HEK293 (cell line): ENCODE measurements around the gene ELL.

Experiments used
- SP3 ChIP-seq: fragments of 450-650 bp; formaldehyde crosslinking; IDR thresholded peaks from 2 replicates; pipeline ENCODE4 v1.5.1; 2016; ENCODE audit warnings: missing biosample characterization, missing genetic modification characterization
- YY1 ChIP-seq: fragments of 450-650 bp; formaldehyde crosslinking; IDR thresholded peaks from 2 replicates; pipeline ENCODE4 v1.5.1; 2018; ENCODE audit warnings: missing biosample characterization, missing genetic modification characterization
- ZBTB17 ChIP-seq: fragments of 450-650 bp; formaldehyde crosslinking; IDR thresholded peaks from 2 replicates; pipeline ENCODE4 v1.5.1; 2016; ENCODE audit warnings: missing biosample characterization, missing genetic modification characterization
- ZBTB6 ChIP-seq: fragments of 450-650 bp; formaldehyde crosslinking; IDR thresholded peaks from 2 replicates; pipeline ENCODE4 v1.5.1; 2017; ENCODE audit warnings: missing biosample characterization, missing genetic modification characterization
- ZNF324 ChIP-seq: fragments of 450-650 bp; formaldehyde crosslinking; IDR thresholded peaks from 2 replicates; pipeline ENCODE4 v1.5.1; 2016; ENCODE audit warnings: missing biosample characterization, missing genetic modification characterization
- ZNF335 ChIP-seq: fragments of 450-650 bp; formaldehyde crosslinking; conservative IDR thresholded peaks from 2 replicates; pipeline ENCODE4 v1.5.1; 2016; ENCODE audit warnings: missing biosample characterization, missing genetic modification characterization
- ZNF501 ChIP-seq: fragments of 450-650 bp; formaldehyde crosslinking; IDR thresholded peaks from 2 replicates; pipeline ENCODE4 v1.5.1; 2016; ENCODE audit warnings: missing biosample characterization, missing genetic modification characterization
- ZNF510 ChIP-seq: fragments of 450-650 bp; formaldehyde crosslinking; IDR thresholded peaks from 2 replicates; pipeline ENCODE4 v1.5.1; 2018; ENCODE audit warnings: mild to moderate bottlenecking, missing genetic modification characterization, missing biosample characterization; ENCODE audit not compliant: insufficient replicate concordance
- ZNF514 ChIP-seq: fragments of 450-650 bp; formaldehyde crosslinking; IDR thresholded peaks from 2 replicates; pipeline ENCODE4 v1.5.1; 2016; ENCODE audit warnings: missing biosample characterization, missing genetic modification characterization
- ZNF561 ChIP-seq: fragments of 450-650 bp; IDR thresholded peaks from 2 replicates; pipeline ENCODE4 v1.5.1; 2018; ENCODE audit warnings: missing biosample characterization, missing genetic modification characterization, borderline replicate concordance
- ZNF580 ChIP-seq: fragments of 450-650 bp; formaldehyde crosslinking; IDR thresholded peaks from 2 replicates; pipeline ENCODE4 v1.5.1; 2016; ENCODE audit warnings: missing biosample characterization, missing genetic modification characterization
- ZNF585B ChIP-seq: fragments of 450-650 bp; formaldehyde crosslinking; IDR thresholded peaks from 2 replicates; pipeline ENCODE4 v1.5.1; 2016; ENCODE audit warnings: missing biosample characterization, missing genetic modification characterization
- ZNF626 ChIP-seq: fragments of 450-650 bp; sonication (Bioruptor Pico); formaldehyde crosslinking; IDR thresholded peaks from 2 replicates; pipeline ENCODE4 v1.5.1; 2018; ENCODE audit warnings: missing biosample characterization, missing genetic modification characterization, inconsistent platforms
- ZNF629 ChIP-seq: fragments of 450-650 bp; formaldehyde crosslinking; IDR thresholded peaks from 2 replicates; pipeline ENCODE4 v1.5.1; 2017; ENCODE audit warnings: missing biosample characterization, missing genetic modification characterization
- ZNF792 ChIP-seq: fragments of 450-650 bp; formaldehyde crosslinking; IDR thresholded peaks from 2 replicates; pipeline ENCODE4 v1.5.1; 2016; ENCODE audit warnings: missing biosample characterization, missing genetic modification characterization
- TF ChIP-seq, protein P1 (sequence below): fragments of 450-650 bp; IDR thresholded peaks from 2 replicates; pipeline ENCODE4 v1.5.1; 2018; ENCODE audit warnings: missing biosample characterization, mild to moderate bottlenecking, missing genetic modification characterization
- TF ChIP-seq, protein P2 (sequence below): fragments of 450-650 bp; formaldehyde crosslinking; IDR thresholded peaks from 2 replicates; pipeline ENCODE4 v1.5.1; 2016; ENCODE audit warnings: missing biosample characterization, missing genetic modification characterization
- TF ChIP-seq, protein P3 (sequence below): fragments of 450-650 bp; formaldehyde crosslinking; IDR thresholded peaks from 2 replicates; pipeline ENCODE4 v1.5.1; 2017; ENCODE audit warnings: missing biosample characterization, missing genetic modification characterization
- TF ChIP-seq, protein P4 (sequence below): fragments of 450-650 bp; formaldehyde crosslinking; IDR thresholded peaks from 2 replicates; pipeline ENCODE4 v1.5.1; 2016; ENCODE audit warnings: missing biosample characterization, missing genetic modification characterization
- TF ChIP-seq, protein P5 (sequence below): fragments of 450-650 bp; formaldehyde crosslinking; conservative IDR thresholded peaks from 2 replicates; pipeline ENCODE4 v1.5.1; 2016; ENCODE audit warnings: low read depth, missing biosample characterization, missing genetic modification characterization

ELL gene

GRCh38 chr19:18543814-18544475 is 22.1 kb upstream of the ELL start (continued):
- TF ChIP-seq, protein P1, sequence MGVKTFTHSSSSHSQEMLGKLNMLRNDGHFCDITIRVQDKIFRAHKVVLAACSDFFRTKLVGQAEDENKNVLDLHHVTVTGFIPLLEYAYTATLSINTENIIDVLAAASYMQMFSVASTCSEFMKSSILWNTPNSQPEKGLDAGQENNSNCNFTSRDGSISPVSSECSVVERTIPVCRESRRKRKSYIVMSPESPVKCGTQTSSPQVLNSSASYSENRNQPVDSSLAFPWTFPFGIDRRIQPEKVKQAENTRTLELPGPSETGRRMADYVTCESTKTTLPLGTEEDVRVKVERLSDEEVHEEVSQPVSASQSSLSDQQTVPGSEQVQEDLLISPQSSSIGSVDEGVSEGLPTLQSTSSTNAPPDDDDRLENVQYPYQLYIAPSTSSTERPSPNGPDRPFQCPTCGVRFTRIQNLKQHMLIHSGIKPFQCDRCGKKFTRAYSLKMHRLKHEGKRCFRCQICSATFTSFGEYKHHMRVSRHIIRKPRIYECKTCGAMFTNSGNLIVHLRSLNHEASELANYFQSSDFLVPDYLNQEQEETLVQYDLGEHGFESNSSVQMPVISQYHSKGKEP (tag by site-specific recombination): no peak; the same call in 1 of the 2 replicates
- no peak for TF ChIP-seq ZNF324
- no peak for TF ChIP-seq ZNF561 (tag by site-specific recombination)
- no peak for TF ChIP-seq ZNF501 (tag by site-specific recombination)
- TF ChIP-seq ZNF626 (tag by site-specific recombination): no peak
- TF ChIP-seq ZNF580: 0 out of 2 replicates have a peak, but pooled peaks have one; percentile 35
- TF ChIP-seq ZBTB6 (tag by site-specific recombination): peak; percentile 95
- peak; percentile 47; the same call in 1 of the 2 replicates for TF ChIP-seq ZNF629 (tag by site-specific recombination)
- TF ChIP-seq ZNF510 (tag by site-specific recombination): no peak
- TF ChIP-seq ZNF335 (tag by site-specific recombination): peak; percentile 94
- TF ChIP-seq ZBTB17 (tag by site-specific recombination): peak; percentile 78
- no peak for TF ChIP-seq YY1 (tag by site-specific recombination)
- peak; percentile 47; the same call in 1 of the 2 replicates for TF ChIP-seq SP3 (tag by site-specific recombination)
- peak; percentile 96 for TF ChIP-seq ZNF792
- TF ChIP-seq, protein P2, sequence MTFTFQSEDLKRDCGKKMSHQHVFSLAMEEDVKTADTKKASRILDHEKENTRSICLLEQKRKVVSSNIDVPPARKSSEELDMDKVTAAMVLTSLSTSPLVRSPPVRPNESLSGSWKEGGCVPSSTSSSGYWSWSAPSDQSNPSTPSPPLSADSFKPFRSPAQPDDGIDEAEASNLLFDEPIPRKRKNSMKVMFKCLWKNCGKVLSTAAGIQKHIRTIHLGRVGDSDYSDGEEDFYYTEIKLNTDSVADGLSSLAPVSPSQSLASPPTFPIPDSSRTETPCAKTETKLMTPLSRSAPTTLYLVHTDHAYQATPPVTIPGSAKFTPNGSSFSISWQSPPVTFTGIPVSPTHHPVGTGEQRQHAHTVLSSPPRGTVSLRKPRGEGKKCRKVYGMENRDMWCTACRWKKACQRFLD (tag by site-specific recombination): no peak
- TF ChIP-seq, protein P3, sequence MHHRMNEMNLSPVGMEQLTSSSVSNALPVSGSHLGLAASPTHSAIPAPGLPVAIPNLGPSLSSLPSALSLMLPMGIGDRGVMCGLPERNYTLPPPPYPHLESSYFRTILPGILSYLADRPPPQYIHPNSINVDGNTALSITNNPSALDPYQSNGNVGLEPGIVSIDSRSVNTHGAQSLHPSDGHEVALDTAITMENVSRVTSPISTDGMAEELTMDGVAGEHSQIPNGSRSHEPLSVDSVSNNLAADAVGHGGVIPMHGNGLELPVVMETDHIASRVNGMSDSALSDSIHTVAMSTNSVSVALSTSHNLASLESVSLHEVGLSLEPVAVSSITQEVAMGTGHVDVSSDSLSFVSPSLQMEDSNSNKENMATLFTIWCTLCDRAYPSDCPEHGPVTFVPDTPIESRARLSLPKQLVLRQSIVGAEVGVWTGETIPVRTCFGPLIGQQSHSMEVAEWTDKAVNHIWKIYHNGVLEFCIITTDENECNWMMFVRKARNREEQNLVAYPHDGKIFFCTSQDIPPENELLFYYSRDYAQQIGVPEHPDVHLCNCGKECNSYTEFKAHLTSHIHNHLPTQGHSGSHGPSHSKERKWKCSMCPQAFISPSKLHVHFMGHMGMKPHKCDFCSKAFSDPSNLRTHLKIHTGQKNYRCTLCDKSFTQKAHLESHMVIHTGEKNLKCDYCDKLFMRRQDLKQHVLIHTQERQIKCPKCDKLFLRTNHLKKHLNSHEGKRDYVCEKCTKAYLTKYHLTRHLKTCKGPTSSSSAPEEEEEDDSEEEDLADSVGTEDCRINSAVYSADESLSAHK (tag by site-specific recombination): 0 out of 2 replicates have a peak, but pooled peaks have one; percentile 39
- TF ChIP-seq, protein P4, sequence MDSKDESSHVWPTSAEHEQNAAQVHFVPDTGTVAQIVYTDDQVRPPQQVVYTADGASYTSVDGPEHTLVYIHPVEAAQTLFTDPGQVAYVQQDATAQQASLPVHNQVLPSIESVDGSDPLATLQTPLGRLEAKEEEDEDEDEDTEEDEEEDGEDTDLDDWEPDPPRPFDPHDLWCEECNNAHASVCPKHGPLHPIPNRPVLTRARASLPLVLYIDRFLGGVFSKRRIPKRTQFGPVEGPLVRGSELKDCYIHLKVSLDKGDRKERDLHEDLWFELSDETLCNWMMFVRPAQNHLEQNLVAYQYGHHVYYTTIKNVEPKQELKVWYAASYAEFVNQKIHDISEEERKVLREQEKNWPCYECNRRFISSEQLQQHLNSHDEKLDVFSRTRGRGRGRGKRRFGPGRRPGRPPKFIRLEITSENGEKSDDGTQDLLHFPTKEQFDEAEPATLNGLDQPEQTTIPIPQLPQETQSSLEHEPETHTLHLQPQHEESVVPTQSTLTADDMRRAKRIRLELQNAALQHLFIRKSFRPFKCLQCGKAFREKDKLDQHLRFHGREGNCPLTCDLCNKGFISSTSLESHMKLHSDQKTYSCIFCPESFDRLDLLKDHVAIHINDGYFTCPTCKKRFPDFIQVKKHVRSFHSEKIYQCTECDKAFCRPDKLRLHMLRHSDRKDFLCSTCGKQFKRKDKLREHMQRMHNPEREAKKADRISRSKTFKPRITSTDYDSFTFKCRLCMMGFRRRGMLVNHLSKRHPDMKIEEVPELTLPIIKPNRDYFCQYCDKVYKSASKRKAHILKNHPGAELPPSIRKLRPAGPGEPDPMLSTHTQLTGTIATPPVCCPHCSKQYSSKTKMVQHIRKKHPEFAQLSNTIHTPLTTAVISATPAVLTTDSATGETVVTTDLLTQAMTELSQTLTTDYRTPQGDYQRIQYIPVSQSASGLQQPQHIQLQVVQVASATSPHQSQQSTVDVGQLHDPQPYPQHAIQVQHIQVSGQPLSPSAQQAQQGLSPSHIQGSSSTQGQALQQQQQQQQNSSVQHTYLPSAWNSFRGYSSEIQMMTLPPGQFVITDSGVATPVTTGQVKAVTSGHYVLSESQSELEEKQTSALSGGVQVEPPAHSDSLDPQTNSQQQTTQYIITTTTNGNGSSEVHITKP (tag by site-specific recombination): peak; percentile 66
- TF ChIP-seq ZNF514 (tag by site-specific recombination): no peak
- TF ChIP-seq, protein P5, sequence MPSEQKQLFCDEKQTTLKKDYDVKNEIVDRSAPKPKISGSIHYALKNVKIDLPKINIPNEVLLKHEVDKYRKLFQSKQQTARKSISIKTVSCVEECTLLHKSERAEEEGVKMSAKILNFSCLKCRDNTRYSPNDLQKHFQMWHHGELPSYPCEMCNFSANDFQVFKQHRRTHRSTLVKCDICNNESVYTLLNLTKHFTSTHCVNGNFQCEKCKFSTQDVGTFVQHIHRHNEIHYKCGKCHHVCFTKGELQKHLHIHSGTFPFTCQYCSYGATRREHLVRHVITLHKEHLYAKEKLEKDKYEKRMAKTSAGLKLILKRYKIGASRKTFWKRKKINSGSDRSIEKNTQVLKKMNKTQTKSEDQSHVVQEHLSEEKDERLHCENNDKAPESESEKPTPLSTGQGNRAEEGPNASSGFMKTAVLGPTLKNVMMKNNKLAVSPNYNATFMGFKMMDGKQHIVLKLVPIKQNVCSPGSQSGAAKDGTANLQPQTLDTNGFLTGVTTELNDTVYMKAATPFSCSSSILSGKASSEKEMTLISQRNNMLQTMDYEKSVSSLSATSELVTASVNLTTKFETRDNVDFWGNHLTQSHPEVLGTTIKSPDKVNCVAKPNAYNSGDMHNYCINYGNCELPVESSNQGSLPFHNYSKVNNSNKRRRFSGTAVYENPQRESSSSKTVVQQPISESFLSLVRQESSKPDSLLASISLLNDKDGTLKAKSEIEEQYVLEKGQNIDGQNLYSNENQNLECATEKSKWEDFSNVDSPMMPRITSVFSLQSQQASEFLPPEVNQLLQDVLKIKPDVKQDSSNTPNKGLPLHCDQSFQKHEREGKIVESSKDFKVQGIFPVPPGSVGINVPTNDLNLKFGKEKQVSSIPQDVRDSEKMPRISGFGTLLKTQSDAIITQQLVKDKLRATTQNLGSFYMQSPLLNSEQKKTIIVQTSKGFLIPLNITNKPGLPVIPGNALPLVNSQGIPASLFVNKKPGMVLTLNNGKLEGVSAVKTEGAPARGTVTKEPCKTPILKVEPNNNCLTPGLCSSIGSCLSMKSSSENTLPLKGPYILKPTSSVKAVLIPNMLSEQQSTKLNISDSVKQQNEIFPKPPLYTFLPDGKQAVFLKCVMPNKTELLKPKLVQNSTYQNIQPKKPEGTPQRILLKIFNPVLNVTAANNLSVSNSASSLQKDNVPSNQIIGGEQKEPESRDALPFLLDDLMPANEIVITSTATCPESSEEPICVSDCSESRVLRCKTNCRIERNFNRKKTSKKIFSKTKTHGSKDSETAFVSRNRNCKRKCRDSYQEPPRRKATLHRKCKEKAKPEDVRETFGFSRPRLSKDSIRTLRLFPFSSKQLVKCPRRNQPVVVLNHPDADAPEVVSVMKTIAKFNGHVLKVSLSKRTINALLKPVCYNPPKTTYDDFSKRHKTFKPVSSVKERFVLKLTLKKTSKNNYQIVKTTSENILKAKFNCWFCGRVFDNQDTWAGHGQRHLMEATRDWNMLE (tag by site-specific recombination): no peak
- TF ChIP-seq ZNF585B: no peak
